HG03139 (cell line): ENCODE data around the gene UBR2.
A peak's percentile ranks its signal among the peaks of the same experiment; 100 is the strongest.

ENCODE experiments used
- ATAC-seq: cut with Tn5 transposase; IDR thresholded peaks from one replicate; pipeline ENCODE4 v1.9.1; 2021; ENCODE audit not compliant: unreplicated experiment

The UBR2 gene

GRCh38 chr6:42563697-42564505, at the start of gene UBR2:
UBR2 (plus strand) TSS chr6:42564029; CDS start chr6:42564320, 291 bp downstream.
- ATAC-seq = peak; percentile 90

- ATAC-seq = no peak
Observed at GRCh38 chr6:42514745-42515144, 49.1 kb upstream of the UBR2 start.

GRCh38 chr6:42519779-42520178, 44.0 kb upstream of the UBR2 start:
- ATAC-seq = no peak

GRCh38 chr6:42520786-42521607, 42.8 kb upstream of the UBR2 start:
- ATAC-seq = no peak

GRCh38 chr6:42522036-42522435, 41.8 kb upstream of the UBR2 start:
- ATAC-seq = no peak

- no peak for ATAC-seq
Observed at GRCh38 chr6:42522942-42523814, 40.7 kb upstream of the UBR2 start.

- ATAC-seq = no peak
Observed at GRCh38 chr6:42525206-42525605, 38.6 kb upstream of the UBR2 start.

- no peak for ATAC-seq
Observed at GRCh38 chr6:42526616-42527015, 37.2 kb upstream of the UBR2 start.

- no peak for ATAC-seq
Observed at GRCh38 chr6:42527204-42527603, 36.6 kb upstream of the UBR2 start.

GRCh38 chr6:42530296-42530695, 33.5 kb upstream of the UBR2 start:
- ATAC-seq = no peak

GRCh38 chr6:42530751-42531150, 33.1 kb upstream of the UBR2 start:
- ATAC-seq = no peak

- ATAC-seq = no peak
Observed at GRCh38 chr6:42532038-42532669, 31.7 kb upstream of the UBR2 start.

GRCh38 chr6:42533794-42534193, 30.0 kb upstream of the UBR2 start:
- no peak for ATAC-seq

- no peak for ATAC-seq
Observed at GRCh38 chr6:42537536-42537935, 26.3 kb upstream of the UBR2 start.

GRCh38 chr6:42539135-42539534, 24.7 kb upstream of the UBR2 start:
- ATAC-seq = no peak

GRCh38 chr6:42545226-42545773, 18.5 kb upstream of the UBR2 start:
- no peak for ATAC-seq

- peak; percentile 92 for ATAC-seq
Observed at GRCh38 chr6:42547407-42548329, 16.2 kb upstream of the UBR2 start.

GRCh38 chr6:42550277-42550676, 13.6 kb upstream of the UBR2 start:
- no peak for ATAC-seq

GRCh38 chr6:42551217-42551616, 12.6 kb upstream of the UBR2 start:
- ATAC-seq = no peak
